HG03460 (cell line): ENCODE data around the gene GON7.
"Not testable (repeated sequence)": the region's sequence is repeated elsewhere in the genome, so short reads cannot be mapped to it uniquely, and the experiment has no call there.

Experiments
- ATAC-seq: cut with Tn5 transposase; IDR thresholded peaks from one replicate; pipeline ENCODE4 v1.9.1; 2021; ENCODE audit not compliant: unreplicated experiment

The GON7 gene

GRCh38 chr14:93200553-93200952 lies 6.3 kb downstream of the GON7 start:
- ATAC-seq: no peak

- ATAC-seq: no peak
Measured at GRCh38 chr14:93199031-93199430, 7.8 kb downstream of the GON7 start.

GRCh38 chr14:93195316-93195999 lies 11.4 kb downstream of the GON7 start:
- ATAC-seq: no peak

- no peak for ATAC-seq
Measured at GRCh38 chr14:93186956-93187355, 19.9 kb downstream of the GON7 start.

- no peak for ATAC-seq
Measured at GRCh38 chr14:93186466-93186865, 20.4 kb downstream of the GON7 start.

- ATAC-seq: peak; percentile 3
Measured at GRCh38 chr14:93185349-93185720, 21.5 kb downstream of the GON7 start.

- ATAC-seq: peak; percentile 85
Measured at GRCh38 chr14:93184391-93185348, 22.2 kb downstream of the GON7 start, which contains the start of the genes LYSET and MOAP1. Gene LYSET, plus strand, starts transcription at chr14:93185317. Its CDS starts 89 bp downstream, at chr14:93185406. Gene MOAP1, minus strand, starts transcription at chr14:93184897. Its CDS starts 655 bp downstream, at chr14:93184242.

GRCh38 chr14:93183596-93184317 lies 23.1 kb downstream of the GON7 start:
- no peak for ATAC-seq

- ATAC-seq: no peak
Measured at GRCh38 chr14:93175492-93175891, 31.4 kb downstream of the GON7 start.

GRCh38 chr14:93174731-93175130 lies 32.1 kb downstream of the GON7 start:
- ATAC-seq: not testable (repeated sequence)

- no peak for ATAC-seq
Measured at GRCh38 chr14:93173943-93174395, 32.9 kb downstream of the GON7 start.

- ATAC-seq: no peak
Measured at GRCh38 chr14:93171376-93171775, 35.5 kb downstream of the GON7 start.

- not testable (repeated sequence) for ATAC-seq
Measured at GRCh38 chr14:93170141-93170540, 36.7 kb downstream of the GON7 start.

- not testable (repeated sequence) for ATAC-seq
Measured at GRCh38 chr14:93169619-93170018, 37.2 kb downstream of the GON7 start.

GRCh38 chr14:93168610-93169009 lies 38.3 kb downstream of the GON7 start:
- ATAC-seq: not testable (repeated sequence)

GRCh38 chr14:93165271-93166265 lies 41.3 kb downstream of the GON7 start:
- ATAC-seq: not testable (repeated sequence)

- ATAC-seq: no peak
Measured at GRCh38 chr14:93163564-93163963, 43.3 kb downstream of the GON7 start.

GRCh38 chr14:93161411-93161940 lies 45.4 kb downstream of the GON7 start:
- ATAC-seq: no peak

GRCh38 chr14:93160353-93160801 lies 46.5 kb downstream of the GON7 start:
- ATAC-seq: no peak
